CD1c-positive myeloid dendritic cell (primary cell): ENCODE measurements around the gene TRAM2.

Experiments used
- DNase-seq: peaks from one replicate; pipeline ENCODE4 v3.0.0-alpha.2; 2016; ENCODE audit errors: extremely low spot score

The TRAM2 gene

DNA sequence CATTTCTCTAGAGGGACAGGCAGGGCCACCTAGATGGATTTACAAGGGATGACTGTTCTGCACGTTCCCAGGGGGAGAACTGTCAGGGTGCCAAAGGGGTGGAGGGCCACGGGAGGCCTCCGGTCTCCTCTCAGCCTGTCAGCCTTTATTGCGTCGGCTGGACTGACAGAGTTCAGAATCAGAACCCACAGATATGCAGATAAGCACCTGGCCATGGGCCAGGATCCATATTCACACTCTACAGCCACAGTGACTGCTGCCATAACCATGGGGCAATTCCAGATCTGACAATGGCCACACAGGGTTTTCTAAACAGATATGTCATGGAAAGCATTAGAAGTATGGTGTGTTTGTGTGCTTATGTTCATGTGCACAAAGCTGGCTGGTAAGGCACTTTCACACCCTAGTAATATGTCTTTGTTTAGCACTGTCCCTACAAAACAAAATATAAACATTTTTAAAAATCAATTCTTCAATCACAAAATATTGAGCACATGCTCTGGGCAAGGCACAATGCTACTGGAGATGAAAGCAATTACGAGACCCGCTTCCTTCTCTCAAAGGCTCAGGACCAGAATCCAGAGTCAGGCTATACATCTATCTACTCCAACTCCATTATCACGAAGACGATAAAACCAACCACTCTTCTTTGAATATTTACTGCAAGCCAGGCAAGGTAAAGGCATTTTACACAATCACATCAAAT lies 29.1 kb downstream of the TRAM2 start:
- DNase-seq: no peak

DNA sequence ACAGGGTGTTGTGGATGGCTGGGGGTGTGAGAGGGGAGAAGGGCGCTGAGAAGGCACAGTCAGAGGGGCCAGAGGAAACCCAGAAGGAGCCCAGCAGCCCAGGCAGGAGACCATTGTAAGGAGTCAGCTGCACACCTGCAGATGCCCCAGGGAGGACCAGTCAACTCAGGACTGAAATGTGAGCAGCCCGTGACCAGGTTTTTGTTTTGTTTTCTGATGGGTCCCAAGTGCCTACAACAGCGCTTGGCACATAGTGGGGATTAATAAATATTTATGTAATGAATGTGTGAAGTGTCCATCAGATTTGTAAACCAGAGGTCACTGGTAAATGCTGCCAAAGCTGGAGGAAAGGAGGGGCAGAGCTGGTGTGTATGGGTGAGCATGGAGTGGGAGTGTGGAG lies 30.2 kb downstream of the TRAM2 start:
- DNase-seq: no peak

DNA sequence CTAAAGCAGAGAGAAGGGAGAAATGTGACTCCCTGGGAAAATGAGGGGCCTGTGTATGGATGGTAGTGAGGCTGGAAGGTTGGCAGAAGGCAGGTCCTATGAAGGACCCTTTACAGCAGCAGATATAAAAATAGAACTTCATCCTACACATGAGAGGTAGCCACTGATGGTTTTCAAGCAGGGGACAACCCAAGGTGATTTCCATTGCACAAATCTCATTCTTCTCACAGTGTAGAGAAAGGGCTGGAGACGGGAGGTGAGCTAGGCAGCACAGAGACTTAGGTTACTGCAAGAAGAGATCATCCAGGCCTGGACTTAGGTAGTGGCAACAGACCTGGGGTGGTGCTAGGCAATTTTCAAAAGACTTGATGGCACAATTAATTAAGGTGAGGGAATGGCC lies 30.7 kb downstream of the TRAM2 start:
- no peak for DNase-seq

DNA sequence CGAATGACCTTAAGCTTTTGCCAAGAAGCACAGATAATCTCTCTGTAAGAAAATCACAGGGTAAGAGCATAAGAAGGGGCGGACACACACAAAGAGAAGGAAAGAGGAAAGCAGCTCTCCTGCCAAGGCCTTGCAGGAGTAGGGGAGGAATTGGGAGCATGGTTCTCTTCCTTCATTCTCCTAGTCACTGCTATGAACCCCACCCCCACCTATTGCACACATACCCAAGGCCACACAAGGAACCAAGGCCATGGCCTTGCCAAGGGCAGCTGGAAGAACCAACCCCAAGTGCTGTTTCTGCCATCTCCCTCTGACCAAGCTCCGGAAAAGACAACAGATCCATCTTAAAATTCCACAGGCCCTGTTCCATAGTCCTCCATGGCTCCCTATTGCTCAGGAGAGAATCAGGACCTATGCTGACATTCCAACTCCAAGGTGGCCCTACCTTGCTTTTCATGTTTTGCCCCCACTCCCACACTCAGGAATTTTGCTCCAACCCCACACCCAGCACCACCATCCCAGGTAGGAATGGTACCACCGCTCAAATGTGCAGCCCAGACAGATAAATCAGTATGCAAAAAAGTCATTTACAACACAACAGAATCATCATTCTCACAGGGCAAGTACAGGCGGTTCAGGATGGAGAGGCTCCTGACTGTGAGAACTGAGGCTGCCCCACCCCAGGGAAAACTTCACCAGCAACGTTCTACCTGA lies 31.3 kb downstream of the TRAM2 start:
- no peak for DNase-seq

DNA sequence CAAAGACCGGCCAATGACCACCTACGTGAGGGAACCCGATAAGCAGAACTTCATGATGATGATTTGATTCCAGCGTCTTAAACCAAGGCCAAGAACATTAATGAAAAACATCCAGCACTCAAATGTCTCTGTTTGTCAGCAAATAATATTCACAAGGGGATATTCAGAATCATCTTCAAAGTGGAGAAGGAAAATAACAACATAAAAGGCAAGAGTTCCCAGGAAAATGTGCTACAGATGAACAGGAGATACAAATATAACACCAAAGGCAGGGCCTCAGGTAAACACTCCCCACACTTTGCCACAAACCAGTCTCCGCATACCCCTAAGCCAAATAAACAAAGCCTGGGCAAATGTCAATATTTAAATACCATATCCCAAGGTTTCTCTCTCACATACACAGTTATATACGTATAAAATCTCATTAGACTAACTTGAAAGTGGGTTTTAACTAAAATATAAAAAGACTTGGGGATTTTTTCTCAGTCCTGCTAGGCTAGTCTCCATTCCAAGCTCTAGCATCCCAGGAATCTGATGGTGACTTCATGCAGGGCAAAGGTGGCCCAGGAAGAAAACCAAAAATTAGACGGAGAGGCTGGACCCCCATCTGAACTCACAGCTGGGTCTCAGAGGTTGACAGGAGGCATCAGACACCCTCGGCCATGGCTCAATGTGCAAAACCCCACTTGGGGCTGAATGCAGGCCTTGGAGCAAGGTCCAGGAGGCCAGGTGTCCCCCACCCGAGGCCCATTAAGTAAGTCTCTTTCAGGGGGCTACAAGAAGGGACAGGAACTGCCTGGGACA lies 32.1 kb downstream of the TRAM2 start:
- no peak for DNase-seq

DNA sequence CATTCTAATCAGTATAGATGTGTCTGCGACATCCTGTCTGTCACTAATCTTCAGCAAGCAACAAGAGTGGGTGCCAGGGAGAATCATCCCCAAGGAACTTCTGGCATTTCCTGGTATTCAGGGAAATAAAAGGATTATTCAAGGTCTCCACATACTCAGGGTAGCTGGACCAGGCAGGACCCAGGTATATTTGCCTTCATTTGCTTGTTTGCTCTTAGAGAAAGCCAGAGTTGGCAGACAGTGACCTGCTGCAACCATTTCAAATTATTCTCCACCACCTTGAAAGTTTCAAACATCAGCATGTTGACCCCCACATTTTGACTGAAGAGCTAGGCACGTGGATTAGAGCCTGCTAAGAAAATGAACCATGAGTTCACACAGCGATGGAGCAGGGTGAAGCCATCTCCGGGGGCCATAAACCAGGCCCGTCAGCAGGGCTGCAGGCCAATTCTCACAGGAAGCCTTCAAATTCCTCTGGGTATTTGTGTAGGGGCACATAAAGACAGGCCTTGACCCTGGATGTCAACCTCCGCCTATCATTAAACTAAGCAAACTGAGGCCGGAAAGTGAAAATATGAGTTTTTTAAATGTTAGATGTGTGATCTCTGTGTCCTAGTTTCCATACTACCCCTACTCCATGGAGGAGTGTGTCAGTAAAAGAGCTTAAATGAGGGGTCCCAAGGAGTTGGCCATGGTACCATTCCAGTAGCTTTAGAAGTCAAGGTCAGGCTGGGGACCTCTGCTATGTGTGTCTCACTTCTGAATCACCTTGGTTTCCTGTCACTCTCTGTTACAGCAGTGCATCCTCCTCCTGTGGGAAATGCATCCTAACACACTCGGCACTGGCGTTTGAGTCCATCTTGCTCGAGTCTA lies 32.9 kb downstream of the TRAM2 start:
- DNase-seq: no peak

DNA sequence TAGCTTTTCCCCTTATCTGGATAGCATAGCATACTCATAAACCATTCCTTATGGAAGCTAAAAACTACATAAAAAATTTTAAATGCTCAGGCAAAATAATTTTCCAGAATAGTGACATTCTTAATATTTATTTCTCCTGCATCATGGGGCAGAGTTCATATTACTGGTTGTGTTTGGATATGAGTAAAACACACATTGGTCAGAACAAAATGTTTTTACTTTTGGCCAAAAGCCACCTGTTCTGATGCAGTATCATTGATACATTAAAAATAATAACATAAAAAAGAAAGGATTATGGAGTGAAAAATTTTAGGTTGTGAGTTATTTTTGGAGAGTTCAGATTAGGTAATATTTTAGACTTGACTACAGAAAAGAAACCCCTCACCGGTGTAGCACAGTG lies 33.6 kb downstream of the TRAM2 start:
- DNase-seq: no peak

DNA sequence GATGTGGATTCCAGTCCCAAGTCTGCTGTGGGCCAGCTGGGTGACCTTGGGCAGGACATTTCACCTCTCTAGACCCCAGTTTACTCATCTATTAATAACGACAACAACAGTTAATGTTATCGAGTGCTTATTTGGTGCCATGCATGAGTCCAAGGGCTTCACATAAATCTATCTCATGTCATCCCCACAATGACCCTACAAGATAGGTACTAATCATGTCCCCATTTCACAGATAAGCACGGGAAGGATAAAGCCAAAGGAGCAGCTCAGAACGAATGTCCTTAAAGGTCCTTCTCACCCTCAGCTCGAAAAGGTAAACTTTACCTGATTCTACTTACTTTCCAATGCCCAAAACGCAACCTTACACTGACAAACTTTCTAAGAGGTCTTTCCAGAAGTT lies 35.7 kb downstream of the TRAM2 start:
- no peak for DNase-seq

DNA sequence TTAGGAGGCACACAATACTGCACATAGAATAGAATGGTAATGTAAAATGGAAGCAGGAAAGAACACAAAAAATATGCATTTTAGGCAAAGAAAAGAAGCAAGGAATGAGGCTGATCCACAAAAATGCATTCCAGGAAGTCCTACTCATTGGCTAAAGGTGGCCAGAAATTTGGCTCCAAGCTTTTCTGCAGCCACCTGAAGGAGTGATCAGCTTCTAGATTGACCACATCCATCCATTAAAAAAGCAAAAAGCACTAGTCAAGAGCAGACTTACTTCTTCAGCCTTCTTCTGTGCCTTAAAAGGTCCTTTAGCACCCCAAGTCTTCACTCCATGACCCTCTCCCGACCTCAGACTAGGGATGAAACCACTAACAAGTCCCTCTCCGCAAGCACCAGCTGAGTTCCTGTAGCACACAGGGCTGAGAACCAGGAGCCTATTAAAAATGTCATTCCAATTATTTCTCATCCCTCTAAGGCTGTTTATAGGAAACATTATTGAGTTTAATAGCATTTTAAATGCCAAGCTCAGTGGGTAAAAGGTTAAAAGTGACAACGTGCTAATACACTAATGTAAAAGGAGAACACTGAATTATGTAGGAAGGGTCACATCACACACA lies 36.5 kb downstream of the TRAM2 start:
- no peak for DNase-seq

DNA sequence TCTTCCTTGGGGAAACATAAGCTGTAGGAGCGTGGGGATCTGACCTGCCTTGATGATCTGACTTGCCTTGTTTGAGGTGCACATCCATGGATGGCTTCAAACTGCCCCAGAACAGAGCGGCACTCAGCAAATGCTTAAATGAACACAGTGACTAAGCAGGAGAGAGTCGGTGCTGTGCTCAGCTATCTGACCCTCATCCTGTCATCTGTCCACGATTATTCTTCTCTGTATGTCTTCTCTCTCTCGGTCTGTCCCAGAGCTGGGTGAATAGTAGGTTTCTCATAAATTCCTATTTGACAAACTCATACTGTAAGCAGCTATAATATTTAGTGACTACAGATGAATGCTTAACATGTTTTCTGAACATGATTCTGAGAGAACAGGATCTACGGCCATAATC lies 37.3 kb downstream of the TRAM2 start:
- DNase-seq: no peak

DNA sequence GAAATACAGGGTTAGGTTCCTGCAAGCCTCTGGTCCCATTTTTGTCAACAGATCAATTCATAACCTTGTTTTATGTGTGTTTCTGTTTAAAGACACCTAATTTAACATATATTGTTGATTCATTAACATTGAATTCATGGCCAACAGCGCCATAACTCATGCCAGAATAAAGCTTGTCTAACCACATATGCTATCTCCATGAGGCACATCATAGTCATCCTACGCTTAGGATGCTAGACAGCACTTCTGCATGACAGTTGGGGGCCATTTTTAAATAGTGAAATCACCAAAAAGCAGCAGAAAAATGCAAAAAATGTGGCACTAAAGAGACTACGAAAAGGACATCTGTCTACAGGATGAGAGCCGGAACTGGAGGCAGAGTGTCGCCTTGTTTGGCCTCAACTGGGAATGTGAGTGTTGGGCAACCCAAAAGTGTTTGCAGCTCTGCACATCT lies 37.9 kb downstream of the TRAM2 start:
- no peak for DNase-seq

DNA sequence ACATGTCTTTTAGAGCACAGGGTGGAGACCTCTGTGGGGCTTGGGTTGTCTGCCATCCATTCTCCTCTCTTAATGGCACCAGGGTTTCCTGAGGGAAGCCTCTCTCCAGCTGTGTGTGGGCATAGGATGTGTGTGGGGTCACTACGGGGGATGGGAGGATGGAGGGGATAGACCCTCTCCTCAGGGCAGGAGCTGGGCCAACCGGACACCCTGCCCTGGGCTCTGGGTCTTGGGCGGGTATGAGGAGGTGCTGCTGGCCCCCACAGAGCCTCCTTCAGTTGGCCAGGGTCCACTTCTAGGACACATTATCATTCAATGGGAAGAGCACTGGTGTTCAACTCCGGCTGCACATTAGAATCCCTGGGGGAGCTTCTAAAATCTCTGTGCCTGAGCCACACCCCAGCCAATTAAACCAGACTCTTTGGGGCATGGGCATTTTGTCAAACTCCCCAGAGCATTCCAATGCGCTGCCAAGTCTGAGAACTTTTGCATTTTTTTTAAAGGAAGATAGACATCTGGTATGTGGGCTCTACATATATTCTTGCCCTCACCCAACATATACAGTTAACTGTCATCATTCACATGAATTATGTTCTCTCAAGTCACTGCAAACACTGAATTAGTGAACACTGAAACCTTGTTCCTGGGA lies 38.5 kb downstream of the TRAM2 start:
- DNase-seq: no peak

DNA sequence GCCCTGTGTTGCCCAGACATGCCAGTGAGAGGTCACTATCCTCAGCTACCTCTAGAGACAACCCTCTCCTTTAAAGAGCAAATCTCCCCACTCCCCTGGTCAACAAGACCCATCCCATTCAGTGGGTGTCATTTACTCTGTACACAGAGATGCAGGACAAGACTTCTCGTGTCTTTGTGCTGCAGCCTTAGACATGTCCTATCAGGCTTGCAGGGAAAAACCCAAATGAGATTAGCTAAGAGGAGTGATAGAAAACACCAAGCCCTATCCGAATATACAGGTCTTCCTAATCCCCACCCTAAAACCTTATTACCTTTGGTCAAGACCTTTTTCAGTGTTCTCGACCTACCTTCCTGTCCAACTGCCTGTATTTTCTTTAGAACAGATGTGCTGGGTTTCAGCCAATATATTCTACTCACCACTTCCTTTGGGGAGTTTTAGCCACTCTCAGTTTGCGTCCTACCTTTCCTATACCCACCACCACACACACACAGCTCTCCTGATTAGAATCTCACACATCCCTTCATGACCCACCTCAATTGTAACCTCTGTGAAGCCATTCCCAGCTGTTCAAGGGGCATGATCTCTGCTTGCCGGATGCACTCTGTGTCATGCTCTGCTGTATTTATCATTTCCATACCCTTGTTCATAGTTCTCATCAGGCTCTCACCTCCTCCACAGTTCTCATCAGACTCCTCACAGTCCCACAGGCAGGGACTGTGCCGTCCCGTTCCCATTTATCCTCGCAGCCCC lies 39.7 kb downstream of the TRAM2 start:
- no peak for DNase-seq

DNA sequence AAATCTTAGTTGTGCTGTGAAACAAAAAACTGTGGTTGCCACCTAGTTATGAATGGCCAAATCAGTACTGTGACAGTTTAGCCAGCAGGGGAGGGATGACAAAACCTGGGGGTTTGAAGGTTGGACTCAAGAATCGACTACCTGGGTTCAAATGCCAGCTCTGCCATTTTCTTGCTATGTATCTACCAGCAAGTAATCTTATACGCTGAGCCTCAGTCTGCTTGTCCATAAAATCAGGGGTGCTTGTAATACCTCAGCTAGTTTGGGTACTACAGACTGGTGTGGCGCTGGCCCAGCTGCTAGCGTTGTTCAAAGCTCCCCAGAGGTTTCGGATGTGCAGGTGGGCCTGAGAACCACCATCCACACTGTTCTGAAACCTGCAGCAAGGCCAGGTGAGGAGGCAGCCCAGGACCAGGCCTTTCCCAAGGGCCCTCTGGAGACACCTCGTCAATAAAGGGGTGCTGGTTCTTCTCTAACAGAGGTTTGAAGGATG lies 40.4 kb downstream of the TRAM2 start:
- DNase-seq: no peak

DNA sequence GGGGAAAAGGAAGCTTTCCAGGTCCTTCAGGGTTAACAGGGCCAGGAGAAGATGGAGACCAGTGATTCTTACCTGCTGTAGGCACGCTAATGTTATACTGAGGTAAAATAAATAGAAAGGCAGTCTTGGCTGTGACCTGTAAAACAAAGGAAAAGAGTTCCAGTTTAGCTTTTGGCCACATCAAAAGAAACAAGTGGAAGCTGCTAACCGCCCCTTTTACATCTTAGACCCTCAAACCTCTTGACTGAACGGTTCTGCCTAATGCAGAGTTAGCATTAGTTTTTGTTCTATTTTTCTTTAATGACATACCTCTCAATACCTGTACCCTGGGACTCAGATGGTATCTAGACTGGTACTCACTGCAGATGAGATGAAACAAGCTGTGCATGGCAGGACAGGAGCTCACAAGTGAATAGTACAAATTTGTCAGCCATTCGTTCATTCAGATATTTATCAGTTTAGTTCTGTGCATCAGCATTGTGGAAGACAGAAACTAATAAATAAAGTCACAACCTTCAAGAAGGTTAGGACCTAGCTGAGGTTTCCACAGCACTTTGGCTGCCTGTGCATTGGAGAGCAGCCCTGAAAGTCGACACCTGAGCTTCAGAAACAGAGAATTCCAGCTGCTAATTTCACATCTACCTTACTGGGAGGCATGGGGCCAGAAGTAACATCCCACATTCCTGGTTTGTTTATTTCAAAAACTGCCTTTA lies 41.0 kb downstream of the TRAM2 start:
- DNase-seq: no peak

DNA sequence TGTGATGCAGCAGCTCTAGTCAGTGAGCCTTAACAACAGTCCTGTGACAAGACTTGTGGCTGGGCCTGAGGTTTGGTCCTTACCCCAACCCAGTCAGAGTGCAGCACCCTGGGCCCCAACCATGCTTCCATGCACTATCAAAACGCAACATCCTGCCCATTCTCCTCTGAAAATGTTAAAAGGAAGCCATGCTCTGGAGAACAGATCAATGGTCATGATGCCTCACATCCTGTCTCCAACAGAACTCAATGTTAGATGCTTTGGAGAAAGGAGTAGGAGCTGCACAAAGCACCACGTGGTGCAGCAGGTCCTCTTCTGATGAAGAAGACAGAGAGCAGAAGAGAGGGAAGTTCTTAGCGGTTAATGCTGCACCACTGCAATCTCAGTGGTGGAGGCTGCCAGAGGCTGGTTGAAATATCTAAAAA lies 41.9 kb downstream of the TRAM2 start:
- DNase-seq: no peak

DNA sequence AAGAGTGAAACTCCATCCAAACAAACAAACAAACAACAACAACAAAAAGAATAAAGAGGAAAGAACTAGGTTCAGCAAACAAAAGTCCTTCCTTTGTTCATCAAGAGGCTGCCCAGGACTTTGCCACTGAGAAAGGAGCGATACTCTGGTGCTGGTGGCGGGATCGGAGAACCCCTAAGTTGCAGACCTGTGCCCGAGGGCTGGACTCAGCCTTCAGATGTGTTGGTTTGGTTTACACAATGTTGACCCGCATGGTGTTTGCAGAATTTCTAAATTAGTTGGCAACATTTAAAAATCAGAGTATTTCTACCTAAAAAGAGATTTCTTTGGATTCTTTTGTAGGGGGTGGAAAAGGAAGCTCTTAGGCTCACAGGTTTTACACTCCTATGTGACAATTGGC lies 42.5 kb downstream of the TRAM2 start:
- no peak for DNase-seq

DNA sequence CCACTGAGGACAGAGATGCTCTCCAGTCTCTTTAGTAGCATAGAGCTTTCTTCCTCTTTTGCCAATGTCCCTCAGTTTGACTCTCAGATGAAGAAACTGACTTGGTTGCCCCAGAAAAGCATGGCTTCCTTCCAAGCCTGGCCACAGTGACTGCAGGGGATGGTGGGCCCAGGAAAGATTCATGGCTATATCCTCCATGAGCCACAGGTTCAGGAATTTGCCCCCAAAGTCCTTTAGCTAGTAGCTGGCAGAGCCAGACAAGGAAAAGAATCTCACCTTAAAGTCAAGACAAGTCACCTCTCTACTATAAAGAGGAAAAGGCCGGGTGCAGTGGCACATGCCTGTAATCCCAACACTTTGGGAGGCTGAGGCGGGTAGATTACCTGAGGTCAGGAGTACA lies 43.4 kb downstream of the TRAM2 start:
- DNase-seq: no peak

DNA sequence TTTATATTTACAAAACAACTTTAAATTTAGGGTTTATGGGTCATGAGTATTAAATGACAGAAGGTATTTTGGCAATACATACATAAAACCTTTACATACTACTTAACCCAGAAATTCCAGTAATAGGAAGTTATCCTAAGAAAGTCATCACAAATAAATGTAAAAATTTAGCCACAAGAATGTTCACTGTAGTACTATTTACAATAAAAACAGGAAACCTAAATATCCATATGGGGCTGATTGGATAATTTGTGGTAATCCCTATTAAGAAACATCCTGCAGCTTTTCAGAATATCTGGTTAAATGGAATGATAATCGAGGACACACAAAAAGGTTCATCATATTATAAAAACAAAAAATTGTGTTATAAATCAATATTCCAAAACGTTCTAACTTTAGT lies 44.4 kb downstream of the TRAM2 start:
- DNase-seq: no peak
